Thyroid gland (tissue), 4 donors: ENCODE data around the gene DAGLB. TPM values are rescaled to one million over a fixed set of nuclear protein-coding genes. Genes with fewer than 3 reads are reported as not detected.
A peak's percentile ranks its signal among the peaks of the same experiment; 100 is the strongest.
"Not testable (repeated sequence)": the region's sequence is repeated elsewhere in the genome, so short reads cannot be mapped to it uniquely, and the experiment has no call there.

Experiments
- DNase-seq, 2 donors: peaks; one replicate each; pipeline ENCODE4 v3.0.0-alpha.2; 2019
- H3K27ac ChIP-seq, 3 donors: fragments of 200-600 bp; sonication (generic); 1 replicate in 2 of 3; 2 replicates in 1 of 3; pipeline ENCODE4 v1.5.1; 2016 to 2019; ENCODE audit warnings: mild to moderate bottlenecking in 1 of 3, moderate library complexity in 1 of 3
- H3K27me3 ChIP-seq: fragments of 200-600 bp; sonication (generic); one replicate; pipeline ENCODE4 v1.5.1; 2019
- H3K36me3 ChIP-seq, 2 donors: fragments of 200-600 bp; sonication (generic); one replicate each; pipeline ENCODE4 v1.5.1; 2016 to 2019
- H3K4me1 ChIP-seq, 2 donors: fragments of 200-600 bp; sonication (generic); one replicate each; pipeline ENCODE4 v1.5.1; 2017 to 2019
- H3K4me3 ChIP-seq, 3 donors: fragments of 200-600 bp; sonication (generic); replicated peaks in 1 of 3; 1 replicate in 2 of 3; 2 replicates in 1 of 3; pipeline ENCODE4 v1.5.1; 2016; ENCODE audit warnings: mild to moderate bottlenecking in 1 of 3
- H3K9me3 ChIP-seq: fragments of 200-600 bp; sonication (generic); one replicate; pipeline ENCODE4 v1.5.1; 2017
- POLR2A ChIP-seq, 2 donors: fragments of 450-650 bp; IDR thresholded peaks; one replicate each; pipeline ENCODE4 v1.6.1; 2017; ENCODE audit warnings: antibody characterized with exemption in 2 of 2, mild to moderate bottlenecking in 2 of 2, moderate library complexity in 1 of 2
- WGBS, 2 donors: methylation state at CpG; one replicate each; pipeline ENCODE4 v1.1.5; 2017; 5-methylcytosine and 5-hydroxymethylcytosine counted together
- intact Hi-C: fragments of 100-400 bp; cut with DNase I; formaldehyde crosslinking; loops from one replicate; pipeline ENCODE4 v1.15.1; 2023
- total RNA-seq, 4 donors: library from RNA; depleted of rRNA; stranded (reverse); fragments of >200 nt; gene quantifications; one replicate each; pipeline ENCODE4 v1.2.3, GENCODE V29; 2016
- TF ChIP-seq, protein P1 (sequence below), 6 experiments: fragments of 200-600 bp in 3 of 6; fragments of 450-650 bp in 3 of 6; sonication (generic) in 3 of 6; IDR thresholded peaks; one replicate each; pipeline ENCODE4 v1.5.1; 2016 to 2019; ENCODE audit warnings: antibody characterized with exemption in 6 of 6, mild to moderate bottlenecking in 2 of 6, inconsistent platforms in 1 of 6, moderate library complexity in 1 of 6

The DAGLB gene
- total RNA-seq, 4 donors from 2014 or later, result 14.1 to 18.4 (median 16.2) TPM

GRCh38 chr7:6478186-6478585 lies 30.4 kb upstream of the DAGLB start:
- DNase-seq, result peak; percentile 54 to 72
- Histone ChIP-seq H3K27me3 (no peaks in the 10 kb centered on the region), H3K4me1 (peaks cover 58 to 60% of the 10 kb centered on the region in 2 donors), H3K9me3 (no peaks in the 10 kb centered on the region), H3K27ac (peak overlapping the region; percentile 29 to 41 (median 32)), H3K4me3 (no peak overlapping the region), H3K36me3 (peaks cover 2 to 6% of the 10 kb centered on the region in 2 donors)
- intact Hi-C loops, result no loop called here
- WGBS, 2 donors, result 69 to 70% methylated on average over 7 of the region's 7 CpGs
- TF ChIP-seq, protein P1, sequence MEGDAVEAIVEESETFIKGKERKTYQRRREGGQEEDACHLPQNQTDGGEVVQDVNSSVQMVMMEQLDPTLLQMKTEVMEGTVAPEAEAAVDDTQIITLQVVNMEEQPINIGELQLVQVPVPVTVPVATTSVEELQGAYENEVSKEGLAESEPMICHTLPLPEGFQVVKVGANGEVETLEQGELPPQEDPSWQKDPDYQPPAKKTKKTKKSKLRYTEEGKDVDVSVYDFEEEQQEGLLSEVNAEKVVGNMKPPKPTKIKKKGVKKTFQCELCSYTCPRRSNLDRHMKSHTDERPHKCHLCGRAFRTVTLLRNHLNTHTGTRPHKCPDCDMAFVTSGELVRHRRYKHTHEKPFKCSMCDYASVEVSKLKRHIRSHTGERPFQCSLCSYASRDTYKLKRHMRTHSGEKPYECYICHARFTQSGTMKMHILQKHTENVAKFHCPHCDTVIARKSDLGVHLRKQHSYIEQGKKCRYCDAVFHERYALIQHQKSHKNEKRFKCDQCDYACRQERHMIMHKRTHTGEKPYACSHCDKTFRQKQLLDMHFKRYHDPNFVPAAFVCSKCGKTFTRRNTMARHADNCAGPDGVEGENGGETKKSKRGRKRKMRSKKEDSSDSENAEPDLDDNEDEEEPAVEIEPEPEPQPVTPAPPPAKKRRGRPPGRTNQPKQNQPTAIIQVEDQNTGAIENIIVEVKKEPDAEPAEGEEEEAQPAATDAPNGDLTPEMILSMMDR (IDR thresholded peaks at IDR 0.05), result no peak
- TF ChIP-seq POLR2A (IDR thresholded peaks at IDR 0.05), result no peak

GRCh38 chr7:6477318-6477660 lies 29.5 kb upstream of the DAGLB start:
- H3K9me3 ChIP-seq, result no peaks in the 10 kb centered on the region
- WGBS, 2 donors, result 59 to 71% methylated on average over 1 of the region's 1 CpG
- no peak for TF ChIP-seq POLR2A (IDR thresholded peaks at IDR 0.05)
- TF ChIP-seq, protein P1 (IDR thresholded peaks at IDR 0.05), result no peak
- H3K27ac ChIP-seq, result peak overlapping the region in 1 of 3 donors; percentile 41
- intact Hi-C loops, result no loop called here
- H3K4me3 ChIP-seq, result no peak overlapping the region
- peaks cover 7 to 11% of the 10 kb centered on the region in 2 donors for H3K36me3 ChIP-seq
- no peaks in the 10 kb centered on the region for H3K27me3 ChIP-seq
- peaks cover 53 to 58% of the 10 kb centered on the region in 2 donors for H3K4me1 ChIP-seq
- DNase-seq, result no peak

DNA sequence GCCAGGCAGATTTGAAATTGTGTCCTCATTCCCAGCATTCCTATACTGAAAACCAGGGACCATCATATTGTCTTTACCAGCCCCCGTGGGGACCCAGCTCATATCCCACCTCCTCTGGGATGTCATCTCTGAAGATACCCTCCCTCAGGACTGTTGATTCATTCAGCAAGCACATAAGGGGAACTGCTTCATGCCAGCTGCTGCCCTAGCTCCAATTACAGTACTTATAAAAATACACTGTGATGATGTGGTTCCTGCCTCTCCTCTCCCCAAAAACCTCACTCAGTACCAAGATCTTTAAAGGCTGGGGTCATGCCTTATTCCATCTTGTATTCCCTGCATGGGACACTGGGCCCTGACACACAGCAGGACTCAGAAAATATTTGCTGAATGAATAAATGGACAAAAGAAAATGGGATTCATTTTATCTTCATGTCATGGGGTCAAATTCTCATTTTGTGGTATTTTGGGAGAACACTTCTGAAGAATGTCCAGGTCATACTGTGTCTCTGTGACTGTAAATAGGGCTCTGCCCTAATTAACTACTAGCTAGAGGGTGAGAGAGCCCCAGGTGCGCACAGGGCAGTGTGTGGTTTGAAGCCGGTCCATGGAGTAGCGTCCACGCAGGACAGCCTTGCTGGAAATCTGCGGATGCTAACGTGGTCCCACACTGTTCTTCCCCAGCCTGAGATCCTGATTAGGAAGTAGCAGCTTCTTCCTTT lies 29.0 kb upstream of the DAGLB start:
- Histone ChIP-seq H3K36me3 (peaks cover 12 to 14% of the 10 kb centered on the region in 2 donors), H3K4me3 (no peak overlapping the region), H3K4me1 (peaks cover 50 to 53% of the 10 kb centered on the region in 2 donors), H3K27me3 (no peaks in the 10 kb centered on the region), H3K27ac (peak overlapping the region in 1 of 3 donors; percentile 41), H3K9me3 (no peaks in the 10 kb centered on the region)
- intact Hi-C loops, result no loop called here
- WGBS, 2 donors, result 79 to 88% methylated on average over 7 of the region's 7 CpGs
- TF ChIP-seq, protein P1 (IDR thresholded peaks at IDR 0.05), result no peak
- no peak for TF ChIP-seq POLR2A (IDR thresholded peaks at IDR 0.05)
- DNase-seq, result no peak

DNA sequence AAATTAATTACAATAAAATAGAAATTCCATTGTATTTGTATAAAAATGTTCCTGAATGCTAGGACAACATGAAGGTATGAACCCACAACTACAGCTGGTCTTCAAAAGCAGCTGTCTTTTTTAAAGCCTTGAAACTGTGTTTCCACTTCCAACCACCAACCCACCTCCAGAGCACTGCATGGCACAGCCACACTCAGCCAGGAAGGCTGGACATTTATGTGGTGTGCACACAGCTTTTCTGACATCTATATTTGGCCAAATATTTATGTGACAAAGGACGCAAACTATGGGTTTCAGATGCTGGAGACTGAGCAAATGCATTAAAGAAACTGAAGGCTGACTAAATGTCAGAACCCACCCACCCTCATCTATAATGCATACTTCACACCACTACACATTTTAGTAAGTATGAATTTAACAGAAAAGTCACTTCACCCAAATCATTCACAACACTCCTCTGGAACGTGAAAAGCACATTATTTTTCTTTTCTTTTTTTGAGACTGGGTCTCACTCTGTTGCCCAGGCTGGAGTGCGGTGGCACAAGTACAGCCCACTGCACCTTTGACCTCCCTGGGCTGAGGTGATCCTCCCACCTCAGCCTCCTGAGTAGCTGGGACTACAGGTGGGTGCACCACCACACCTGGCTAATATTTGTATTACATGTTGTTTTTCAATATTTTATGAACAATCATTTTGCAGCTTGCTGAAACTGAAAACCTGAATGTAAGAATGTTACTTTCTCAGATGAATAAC lies 27.9 kb upstream of the DAGLB start:
- TF ChIP-seq, protein P1 (IDR thresholded peaks at IDR 0.05), result no peak
- TF ChIP-seq POLR2A (IDR thresholded peaks at IDR 0.05), result no peak
- intact Hi-C loops, result no loop called here
- WGBS, 2 donors, result 91 to 92% methylated on average over 3 of the region's 3 CpGs

GRCh38 chr7:6465862-6466261 lies 18.1 kb upstream of the DAGLB start:
- intact Hi-C loops, result no loop called here
- Histone ChIP-seq H3K27me3 (no peaks in the 10 kb centered on the region), H3K4me3 (no peak overlapping the region), H3K9me3 (no peaks in the 10 kb centered on the region), H3K36me3 (peaks cover 55 to 74% of the 10 kb centered on the region in 2 donors), H3K27ac (no peak overlapping the region), H3K4me1 (no peaks in the 10 kb centered on the region)
- no peak for TF ChIP-seq POLR2A (IDR thresholded peaks at IDR 0.05)
- TF ChIP-seq, protein P1 (IDR thresholded peaks at IDR 0.05), result no peak
- no peak for DNase-seq
- 93% methylated on average over 8 of the region's 8 CpGs for WGBS, 2 donors

More for the DNA sequence above, 27.9 kb upstream of the DAGLB start:
- Histone ChIP-seq H3K27ac (no peak overlapping the region), H3K4me3 (no peak overlapping the region), H3K27me3 (no peaks in the 10 kb centered on the region), H3K4me1 (peaks cover 47 to 48% of the 10 kb centered on the region in 2 donors), H3K36me3 (peaks cover 14 to 15% of the 10 kb centered on the region in 2 donors), H3K9me3 (no peaks in the 10 kb centered on the region)
- no peak for DNase-seq

- H3K9me3 ChIP-seq, H3K27me3 ChIP-seq, H3K4me1 ChIP-seq, intact Hi-C loops, H3K4me3 ChIP-seq, DNase-seq, H3K27ac ChIP-seq: not testable (repeated sequence)
- H3K36me3 ChIP-seq, result peaks cover 40 to 55% of the 10 kb centered on the region in 2 donors
- 87 to 90% methylated on average over 4 to 5 of the region's 5 CpGs for WGBS, 2 donors
Observed at GRCh38 chr7:6463609-6464008, 15.9 kb upstream of the DAGLB start.
